Fibroblast of skin of left biceps (primary cell): Measurements from ENCODE around the gene ZNF541.
A peak's percentile ranks its signal among the peaks of the same experiment; 100 is the strongest.

Experiments used
- DNase-seq, 2 experiments: peaks; one replicate each; pipeline ENCODE4 v3.0.0-alpha.2; 2013; ENCODE audit warnings: low read depth in 2 of 2

Gene ZNF541

GRCh38 chr19:47544075-47544474 is 28.9 kb downstream of the ZNF541 start:
- DNase-seq: no peak

- DNase-seq: peak in 1 of 2 experiments; percentile 5
Observed at GRCh38 chr19:47542030-47542475, 30.9 kb downstream of the ZNF541 start.

GRCh38 chr19:47541518-47541917 is 31.4 kb downstream of the ZNF541 start:
- no peak for DNase-seq

- DNase-seq: peak in 1 of 2 experiments; percentile 17
Observed at GRCh38 chr19:47540748-47541147, 32.2 kb downstream of the ZNF541 start.

GRCh38 chr19:47539747-47540311 is 33.1 kb downstream of the ZNF541 start:
- no peak for DNase-seq

GRCh38 chr19:47538812-47539211 is 34.1 kb downstream of the ZNF541 start:
- no peak for DNase-seq

- DNase-seq: no peak
Observed at GRCh38 chr19:47537493-47537892, 35.5 kb downstream of the ZNF541 start.

- no peak for DNase-seq
Observed at GRCh38 chr19:47534628-47535027, 38.3 kb downstream of the ZNF541 start.

GRCh38 chr19:47531640-47532387 is 41.1 kb downstream of the ZNF541 start:
- DNase-seq: no peak

- no peak for DNase-seq
Observed at GRCh38 chr19:47529018-47529742, 43.8 kb downstream of the ZNF541 start.

GRCh38 chr19:47526798-47527197 is 46.1 kb downstream of the ZNF541 start:
- DNase-seq: no peak

GRCh38 chr19:47523473-47523872 is 49.5 kb downstream of the ZNF541 start:
- no peak for DNase-seq
